Activated CD8-positive, alpha-beta memory T cell treated with anti-CD3 and anti-CD28 coated beads for 4 hours (primary cell): ENCODE results near the gene KPNA3.
"Not testable (repeated sequence)": the region's sequence is repeated elsewhere in the genome, so short reads cannot be mapped to it uniquely, and the experiment has no call there.

Experiments used
- DNase-seq, 2 donors: peaks; one replicate each; pipeline ENCODE4 v3.0.0-alpha.2; 2020; ENCODE audit warnings: low read depth in 2 of 2

The KPNA3 gene

DNA sequence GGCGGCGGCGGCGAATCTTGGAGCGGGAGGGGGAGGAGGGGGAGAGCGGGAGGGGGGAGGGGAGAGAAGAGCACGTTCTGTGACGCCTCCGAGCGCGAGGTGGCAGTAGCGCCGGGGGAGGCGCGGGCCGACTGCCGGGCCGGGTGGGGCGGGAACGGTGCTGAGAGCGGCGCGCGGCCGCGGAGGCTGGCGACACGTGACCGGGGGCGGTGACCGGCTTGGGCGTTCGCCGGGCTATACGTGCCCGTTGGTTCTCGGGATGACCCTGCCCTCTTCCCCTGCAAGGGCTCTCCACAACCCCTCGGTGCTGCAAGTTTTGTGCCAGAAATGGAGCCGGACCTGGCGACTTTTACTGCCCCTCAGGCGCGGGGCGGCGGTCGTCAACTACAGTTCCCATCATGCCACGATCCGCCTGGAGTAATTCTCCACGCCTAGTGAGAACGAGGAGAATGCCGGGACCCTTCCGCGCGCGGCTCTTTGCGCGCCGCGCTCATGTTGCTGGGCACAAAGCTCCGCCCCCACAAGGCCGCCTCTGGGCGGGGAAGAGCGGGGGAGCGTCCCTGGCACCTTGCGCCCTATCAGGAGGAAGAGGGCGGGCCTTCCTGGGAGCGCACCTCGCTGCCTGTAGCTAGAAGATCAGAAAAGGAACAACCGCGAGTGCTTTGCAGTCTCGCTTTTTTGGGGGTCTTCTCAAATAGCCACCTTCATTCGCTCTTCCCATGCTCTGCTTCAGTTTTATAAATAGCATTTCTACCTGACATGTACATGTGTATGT lies at the start of gene KPNA3:
Gene KPNA3 (minus strand): TSS at position 133 of the 775 bp plus-strand sequence. CDS start 176 bp downstream, outside the sequence.
- DNase-seq = peak; percentile 85 to 91

DNA sequence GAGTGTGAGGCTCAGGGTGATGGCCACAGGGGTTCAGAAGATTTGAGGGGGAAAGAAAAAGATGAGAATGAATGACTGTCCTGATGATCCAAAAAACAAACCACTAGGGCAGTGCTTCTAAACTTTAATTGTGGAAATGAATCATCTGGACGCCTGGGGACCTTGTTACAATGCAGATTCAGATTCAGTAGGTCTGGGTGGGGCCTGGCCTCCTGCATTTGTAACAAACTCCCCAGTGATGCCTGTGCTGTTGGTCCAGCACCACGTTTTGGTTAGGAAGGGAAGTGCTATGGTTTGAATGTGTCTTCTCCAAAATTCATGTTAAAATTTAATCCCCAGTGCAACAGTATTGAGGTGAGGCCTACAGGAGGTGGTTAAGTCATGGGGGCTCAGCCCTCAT lies 49.5 kb upstream of the KPNA3 start:
- DNase-seq = no peak

DNA sequence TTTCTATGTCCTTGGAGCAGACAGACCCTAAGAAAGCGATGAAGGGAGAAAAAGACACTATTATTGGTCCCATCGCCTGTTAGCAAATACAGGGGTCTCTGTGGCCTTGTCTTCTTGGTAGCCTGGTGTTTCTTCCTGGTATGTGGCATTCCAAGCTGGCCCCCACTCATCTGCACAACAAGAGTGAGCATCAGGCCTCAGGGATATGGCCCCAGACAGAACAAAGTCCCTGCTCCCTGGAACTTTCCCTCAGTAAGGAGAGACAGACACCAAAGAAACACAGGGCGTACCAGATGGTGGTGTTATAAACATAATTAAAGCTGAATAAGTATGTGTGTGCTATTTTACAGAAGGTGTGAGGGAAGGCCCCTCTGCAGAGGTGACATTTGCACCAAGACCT lies 48.2 kb upstream of the KPNA3 start:
- no peak for DNase-seq

GRCh38 chr13:49840266-49840665 lies 47.8 kb upstream of the KPNA3 start:
- DNase-seq = no peak

GRCh38 chr13:49838989-49839388 lies 46.5 kb upstream of the KPNA3 start:
- no peak for DNase-seq

- DNase-seq = no peak
Observed at GRCh38 chr13:49836516-49836915, 44.0 kb upstream of the KPNA3 start.

- DNase-seq = no peak
Observed at GRCh38 chr13:49833402-49833801, 40.9 kb upstream of the KPNA3 start.

- no peak for DNase-seq
Observed at GRCh38 chr13:49831455-49831854, 39.0 kb upstream of the KPNA3 start.

DNA sequence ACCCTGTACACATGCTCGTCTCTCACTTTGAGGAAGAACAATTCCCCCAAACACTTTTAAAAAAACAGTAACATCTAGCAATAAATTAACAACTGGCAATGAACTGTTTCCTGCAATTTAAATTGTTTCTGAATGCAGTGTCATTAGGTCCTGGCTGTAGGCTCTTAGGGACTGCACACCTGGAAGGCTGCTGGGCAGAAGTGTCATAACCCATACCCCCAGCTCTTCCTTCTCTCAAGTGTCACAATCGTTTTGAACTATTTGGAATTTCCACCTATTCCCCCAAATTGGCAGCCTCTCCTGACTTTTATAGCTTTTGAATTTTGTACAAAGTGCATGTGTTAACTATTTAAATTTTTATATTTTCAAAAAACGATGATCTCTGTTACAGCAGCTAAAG lies 38.2 kb upstream of the KPNA3 start:
- no peak for DNase-seq

GRCh38 chr13:49829715-49830114 lies 37.2 kb upstream of the KPNA3 start:
- DNase-seq = no peak

DNA sequence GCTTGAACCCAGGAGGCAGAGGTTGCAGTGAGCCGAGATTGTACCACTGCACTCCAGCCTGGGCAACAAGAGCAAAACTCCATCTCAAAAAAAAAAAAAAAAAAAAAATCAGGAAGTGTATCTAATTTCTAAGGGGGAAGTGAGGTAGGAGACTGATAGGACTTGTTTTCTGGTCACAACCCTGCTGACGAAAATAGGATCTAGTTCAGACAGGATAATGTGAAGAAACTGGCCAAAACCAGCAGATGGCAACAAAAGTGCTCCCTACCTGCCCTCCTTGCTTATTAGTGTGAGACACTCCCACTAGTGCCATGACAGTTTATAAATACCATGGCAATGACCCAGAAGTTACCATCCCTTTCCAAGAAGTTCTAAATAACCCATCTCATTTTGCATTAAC lies 36.0 kb upstream of the KPNA3 start:
- no peak for DNase-seq

- no peak for DNase-seq
Observed at GRCh38 chr13:49827891-49828290, 35.4 kb upstream of the KPNA3 start.

GRCh38 chr13:49827336-49827735 lies 34.9 kb upstream of the KPNA3 start:
- DNase-seq = no peak

DNA sequence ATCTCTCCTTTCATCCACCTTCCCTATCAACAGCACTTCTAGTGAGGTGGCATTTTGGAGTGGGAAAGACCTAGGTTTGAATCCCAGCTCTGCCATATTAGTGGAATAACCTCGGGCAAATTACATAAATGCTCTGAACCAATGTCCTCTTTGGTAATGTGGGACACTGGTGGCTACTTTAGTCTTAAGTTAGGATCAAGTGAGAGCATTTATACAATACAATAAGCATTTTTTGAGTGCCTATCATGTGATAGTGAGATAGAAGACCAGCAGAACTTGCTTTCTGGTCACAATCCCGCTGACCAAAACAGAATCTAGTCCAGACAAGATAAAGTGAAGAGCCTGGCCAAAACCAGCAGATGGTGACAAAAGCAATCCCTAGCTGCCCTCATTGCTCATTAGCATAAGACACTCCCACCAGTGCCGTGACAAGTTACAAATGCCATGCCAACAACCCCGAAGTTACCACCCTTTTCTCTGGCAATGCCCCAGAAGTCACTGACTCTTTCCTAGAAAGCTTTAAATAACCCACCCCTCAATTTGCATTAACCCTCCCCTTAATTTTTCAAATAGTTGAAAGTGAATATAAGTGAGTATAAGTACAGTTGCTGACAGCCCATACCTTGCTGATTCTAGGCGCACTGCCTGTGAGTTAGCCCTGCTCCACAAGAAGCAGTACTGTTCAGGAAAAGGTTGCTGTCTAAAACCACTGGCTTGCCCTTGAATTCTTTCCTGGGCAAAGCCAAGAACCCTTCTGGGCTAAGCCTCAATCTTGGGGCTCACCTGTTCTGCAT lies 28.9 kb upstream of the KPNA3 start:
- no peak for DNase-seq

- DNase-seq = no peak
Observed at GRCh38 chr13:49820591-49821215, 28.2 kb upstream of the KPNA3 start.

DNA sequence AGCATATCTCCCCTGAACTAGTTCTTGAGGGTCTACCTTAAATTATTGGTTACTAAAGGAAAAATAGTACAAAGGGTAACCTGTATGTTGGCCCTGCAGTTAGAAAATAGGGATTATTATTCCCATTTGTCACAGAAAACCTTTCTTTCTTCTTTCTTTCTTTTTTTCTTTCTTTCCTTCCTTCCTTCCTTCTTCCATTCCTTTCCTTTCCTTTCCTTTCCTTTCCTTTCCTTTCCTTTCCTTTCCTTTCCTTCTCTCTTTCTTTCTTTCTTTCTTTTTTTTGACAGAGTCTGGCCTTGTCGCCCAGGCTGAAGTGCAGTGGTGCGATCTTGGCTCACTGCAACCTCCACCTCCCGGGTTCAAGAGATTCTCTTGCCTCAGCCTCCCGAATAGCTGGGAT lies 23.6 kb upstream of the KPNA3 start:
- not testable (repeated sequence) for DNase-seq

DNA sequence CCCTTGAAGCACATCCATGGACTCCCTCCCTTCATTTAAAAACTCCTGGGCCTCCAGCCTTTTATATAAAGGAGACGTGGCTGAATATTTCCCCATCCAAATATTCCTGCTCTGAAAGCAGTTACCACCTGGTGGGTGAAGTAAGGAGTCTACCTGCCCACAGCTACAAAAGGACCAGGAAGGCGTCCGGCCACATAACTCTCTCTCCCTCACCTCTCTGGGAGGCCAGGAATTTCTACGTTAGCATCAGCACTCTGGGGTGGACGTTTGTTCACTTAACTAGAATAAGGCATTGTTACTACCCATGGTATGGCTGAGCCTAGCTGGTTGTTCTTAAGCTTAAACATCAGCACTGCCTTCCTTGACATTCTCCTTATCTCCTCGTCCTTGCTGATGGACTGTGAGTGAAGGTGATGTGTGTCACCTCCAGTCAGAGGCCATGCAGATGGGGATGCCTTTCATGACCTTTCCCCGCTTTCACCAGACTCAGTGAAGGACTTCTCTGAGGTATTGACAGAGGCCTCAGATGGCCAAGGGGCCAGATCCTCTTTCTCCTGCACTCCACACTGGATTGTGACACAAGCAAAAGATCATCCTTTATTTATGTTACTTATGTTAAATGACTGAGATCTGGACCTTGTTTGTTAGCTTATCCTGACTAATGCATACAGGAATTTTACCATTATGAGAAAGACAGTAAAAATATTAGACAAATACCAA lies 22.2 kb upstream of the KPNA3 start:
- DNase-seq = no peak

GRCh38 chr13:49812812-49813211 lies 20.3 kb upstream of the KPNA3 start:
- DNase-seq = no peak

DNA sequence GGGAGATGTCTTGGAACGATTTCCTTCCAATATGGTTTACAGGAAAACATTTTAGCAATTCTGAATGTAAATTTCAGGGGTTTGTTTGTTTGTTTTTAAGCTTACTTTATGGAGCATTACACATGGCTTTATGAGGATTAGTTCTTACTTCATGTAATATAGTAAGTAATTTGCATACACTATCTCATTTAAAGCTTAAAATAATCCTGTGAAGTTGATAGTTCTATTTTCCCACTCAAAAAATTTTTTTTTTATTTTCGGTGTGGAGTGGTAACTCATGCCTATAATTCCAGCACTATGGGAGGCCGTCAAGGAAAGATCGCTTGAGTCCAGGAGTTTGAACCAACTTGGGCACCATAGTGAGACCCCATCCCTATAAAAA lies 19.0 kb upstream of the KPNA3 start:
- DNase-seq = no peak

GRCh38 chr13:49810567-49811526 lies 18.4 kb upstream of the KPNA3 start:
- DNase-seq = no peak

DNA sequence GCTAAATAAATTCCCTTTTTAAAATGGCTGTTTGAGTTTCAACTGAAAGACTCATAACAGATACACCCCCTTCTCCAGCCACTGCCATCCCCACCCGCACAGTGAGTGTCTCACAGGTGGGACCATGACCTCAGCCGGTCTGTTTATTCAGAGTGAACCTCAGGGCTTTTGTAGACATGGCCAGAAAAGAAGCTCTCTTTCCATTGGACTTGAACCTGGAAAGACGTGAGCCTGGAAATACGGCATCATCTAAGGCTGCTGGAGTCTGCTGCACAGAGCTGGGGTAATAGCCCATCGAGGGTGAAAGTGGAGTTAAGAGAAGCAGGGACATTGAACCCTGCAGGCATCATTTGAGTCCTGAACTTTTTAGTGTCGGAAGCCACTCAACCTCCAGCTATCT lies 15.2 kb upstream of the KPNA3 start:
- DNase-seq = no peak
